T-helper 1 cell treated with Interleukin-12 subunit alpha and Interleukin-12 subunit beta and Interleukin-4 antibody, amounts not matched to agents 30 μg/mL and 1 μg/mL, for 36 hours (primary cell): ENCODE measurements around the gene KLHL11.
"Not testable (repeated sequence)": the region's sequence is repeated elsewhere in the genome, so short reads cannot be mapped to it uniquely, and the experiment has no call there.

Source experiments
- H3K27ac Mint-ChIP-seq: one replicate; pipeline ENCODE4 v1.8.0; 2021; ENCODE audit warnings: mild to moderate bottlenecking, mixed read lengths
- H3K27me3 Mint-ChIP-seq: one replicate; pipeline ENCODE4 v1.8.0; 2021; ENCODE audit warnings: low read depth, mixed read lengths
- H3K36me3 Mint-ChIP-seq: one replicate; pipeline ENCODE4 v1.8.0; 2021; ENCODE audit warnings: low read depth, mixed read lengths
- H3K4me1 Mint-ChIP-seq: one replicate; pipeline ENCODE4 v1.8.0; 2021; ENCODE audit warnings: low read depth, mixed read lengths
- H3K4me3 Mint-ChIP-seq: one replicate; pipeline ENCODE4 v1.8.0; 2021; ENCODE audit warnings: mild to moderate bottlenecking, moderate library complexity, mixed read lengths
- H3K9me3 Mint-ChIP-seq: one replicate; pipeline ENCODE4 v1.8.0; 2021; ENCODE audit warnings: mixed read lengths

KLHL11 gene

GRCh38 chr17:41835800-41836549, 29.2 kb downstream of the KLHL11 start, which contains the start of gene NT5C3B:
Gene NT5C3B, minus strand, starts transcription at chr17:41836232. Its CDS starts 39 bp downstream, at chr17:41836193.
- Mint-ChIP-seq H3K4me3 (peak within 1 kb of the TSS; percentile 81), H3K4me1 (peaks cover 11% of the 10 kb centered on the region), H3K9me3 (no peaks in the 10 kb centered on the region), H3K27me3 (peaks cover 5% of the 10 kb centered on the region), H3K36me3 (peaks cover 6% of the 10 kb centered on the region), H3K27ac (no peak within 1 kb of the TSS)

DNA sequence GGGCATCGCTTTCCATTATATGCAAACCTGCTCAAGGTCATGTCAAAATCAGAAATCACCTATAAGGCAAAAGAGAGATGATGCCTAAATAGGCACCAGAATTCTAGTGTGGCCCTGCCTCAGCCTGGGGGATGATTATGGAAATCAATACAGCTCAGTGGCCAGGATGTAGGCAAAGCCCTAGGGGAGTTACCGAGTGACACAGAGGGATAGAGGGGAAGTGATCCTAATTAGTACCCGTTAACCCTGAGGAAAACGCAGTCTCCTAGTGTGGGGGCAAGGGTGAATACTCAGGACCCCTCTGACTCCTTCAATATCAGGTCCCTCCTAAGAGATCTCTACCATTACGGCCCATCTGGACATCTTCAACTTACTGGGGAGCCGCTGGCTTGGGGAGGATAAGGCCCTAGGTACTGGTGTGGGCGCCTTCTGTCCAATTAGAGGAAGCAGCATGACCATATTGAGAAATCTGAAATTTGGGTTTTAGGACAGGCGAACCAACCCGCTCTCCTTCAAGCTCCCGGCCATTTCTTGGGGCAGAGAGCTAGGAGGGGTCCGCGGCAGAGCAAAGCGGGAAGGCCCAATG, 29.9 kb downstream of the KLHL11 start:
- Mint-ChIP-seq H3K9me3 (no peaks in the 10 kb centered on the region), H3K4me1 (peaks cover 11% of the 10 kb centered on the region), H3K27me3 (peaks cover 5% of the 10 kb centered on the region), H3K36me3 (peaks cover 6% of the 10 kb centered on the region), H3K4me3 (peak overlapping the region; percentile 81), H3K27ac (no peak overlapping the region)

DNA sequence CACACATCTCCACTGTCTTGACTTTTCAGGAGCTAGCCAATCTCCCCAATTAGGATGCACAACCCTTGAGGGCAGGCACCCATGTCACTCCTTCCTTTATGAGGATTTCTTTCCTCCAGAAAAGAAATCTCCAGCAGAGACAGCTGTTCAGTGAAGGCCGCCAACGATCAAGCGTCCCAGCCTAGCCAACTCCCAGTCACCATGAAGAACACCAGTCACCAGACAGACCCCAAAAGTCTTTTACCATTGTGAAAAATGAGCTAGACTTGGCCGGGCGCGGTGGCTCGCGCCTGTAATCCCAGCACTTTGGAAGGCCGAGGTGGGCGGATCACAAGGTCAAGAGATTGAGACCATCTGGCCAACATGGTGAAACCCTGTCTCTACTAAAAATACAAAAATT, 35.3 kb downstream of the KLHL11 start:
- H3K36me3 Mint-ChIP-seq, H3K27me3 Mint-ChIP-seq, H3K9me3 Mint-ChIP-seq, H3K4me1 Mint-ChIP-seq, H3K4me3 Mint-ChIP-seq, H3K27ac Mint-ChIP-seq: not testable (repeated sequence)

- Mint-ChIP-seq H3K27me3 (no peaks in the 10 kb centered on the region), H3K9me3 (no peaks in the 10 kb centered on the region), H3K4me3 (no peak overlapping the region), H3K36me3 (peaks cover 3% of the 10 kb centered on the region), H3K4me1 (no peaks in the 10 kb centered on the region), H3K27ac (no peak overlapping the region)
Observed at GRCh38 chr17:41825175-41825845, 39.9 kb downstream of the KLHL11 start.

DNA sequence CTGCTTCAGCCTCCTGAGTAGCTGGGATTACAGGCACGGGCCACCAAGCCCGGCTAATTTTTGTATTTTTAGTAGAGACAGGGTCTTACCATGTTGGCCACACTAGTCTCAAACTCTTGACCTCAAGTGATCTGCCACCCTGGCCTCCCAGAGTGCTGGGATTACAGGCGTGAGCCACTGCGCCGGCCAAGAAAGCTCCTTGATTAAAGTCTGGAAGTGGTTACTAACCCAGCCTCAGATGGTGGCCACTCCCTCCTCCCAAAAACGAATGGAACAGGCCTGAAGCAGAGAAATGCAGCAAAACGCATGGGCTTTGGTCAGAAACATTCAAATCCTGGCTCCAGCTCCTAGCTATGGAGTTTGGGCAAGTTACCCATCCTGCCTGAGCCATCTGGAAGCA, 41.1 kb downstream of the KLHL11 start:
- Mint-ChIP-seq H3K36me3 (peaks cover 3% of the 10 kb centered on the region), H3K27ac (no peak overlapping the region), H3K27me3 (no peaks in the 10 kb centered on the region), H3K4me3 (no peak overlapping the region), H3K4me1 (no peaks in the 10 kb centered on the region), H3K9me3 (no peaks in the 10 kb centered on the region)

DNA sequence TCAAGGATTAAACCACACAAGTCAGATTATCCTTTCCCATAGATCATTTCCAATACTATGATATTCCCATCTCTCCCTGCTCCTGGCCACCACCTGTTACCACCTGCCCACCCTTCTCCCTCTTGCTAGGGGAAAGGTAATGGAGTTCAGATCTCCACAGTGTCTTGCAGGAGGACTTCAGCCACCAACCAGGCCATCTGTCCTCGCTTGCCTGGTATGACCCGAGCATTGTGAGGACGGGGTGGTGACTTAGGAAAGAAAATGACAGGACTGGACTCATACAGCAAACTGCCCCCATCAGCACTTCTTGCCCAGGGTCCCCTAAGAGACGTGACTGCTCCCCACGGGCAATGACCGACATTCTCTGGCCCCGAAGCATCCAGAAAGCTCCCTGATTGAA, 41.6 kb downstream of the KLHL11 start:
- Mint-ChIP-seq H3K9me3 (no peaks in the 10 kb centered on the region), H3K4me3 (no peak overlapping the region), H3K27ac (no peak overlapping the region), H3K27me3 (no peaks in the 10 kb centered on the region), H3K4me1 (no peaks in the 10 kb centered on the region), H3K36me3 (peaks cover 3% of the 10 kb centered on the region)

GRCh38 chr17:41823141-41823524, 42.1 kb downstream of the KLHL11 start:
- no peaks in the 10 kb centered on the region for H3K27me3 Mint-ChIP-seq
- peaks cover 3% of the 10 kb centered on the region for H3K36me3 Mint-ChIP-seq
- no peaks in the 10 kb centered on the region for H3K9me3 Mint-ChIP-seq
- no peak overlapping the region for H3K27ac Mint-ChIP-seq
- H3K4me1 Mint-ChIP-seq, result no peaks in the 10 kb centered on the region
- no peak overlapping the region for H3K4me3 Mint-ChIP-seq

GRCh38 chr17:41822216-41823140, 42.7 kb downstream of the KLHL11 start:
- Mint-ChIP-seq H3K36me3 (no peaks in the 10 kb centered on the region), H3K4me3 (no peak overlapping the region), H3K27me3 (no peaks in the 10 kb centered on the region), H3K27ac (no peak overlapping the region), H3K9me3 (no peaks in the 10 kb centered on the region), H3K4me1 (no peaks in the 10 kb centered on the region)

DNA sequence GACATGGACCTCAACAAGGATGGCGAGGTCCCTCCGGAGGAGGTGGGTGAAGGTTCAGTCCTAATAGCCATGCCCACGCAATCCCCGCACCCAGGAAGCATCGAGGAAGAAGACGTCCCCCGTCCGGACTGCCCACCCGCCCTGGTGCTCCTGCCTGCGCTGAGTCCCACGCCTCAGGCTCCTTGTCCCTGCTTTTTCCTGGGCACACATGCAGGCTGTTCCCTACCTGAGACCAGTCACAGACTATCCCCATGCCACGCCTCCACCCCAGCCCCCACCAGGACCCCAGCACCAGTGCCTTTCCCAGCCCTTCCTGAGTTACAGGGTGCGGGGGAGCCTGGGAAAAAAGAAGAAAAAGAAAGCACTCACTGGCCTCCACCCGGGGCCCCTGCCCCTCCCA, 43.4 kb downstream of the KLHL11 start:
- Mint-ChIP-seq H3K36me3 (no peaks in the 10 kb centered on the region), H3K4me1 (no peaks in the 10 kb centered on the region), H3K27ac (no peak overlapping the region), H3K4me3 (no peak overlapping the region), H3K9me3 (no peaks in the 10 kb centered on the region), H3K27me3 (no peaks in the 10 kb centered on the region)

- H3K36me3 Mint-ChIP-seq, result no peaks in the 10 kb centered on the region
- no peaks in the 10 kb centered on the region for H3K9me3 Mint-ChIP-seq
- no peaks in the 10 kb centered on the region for H3K4me1 Mint-ChIP-seq
- peaks cover 5% of the 10 kb centered on the region for H3K27me3 Mint-ChIP-seq
- no peak overlapping the region for H3K27ac Mint-ChIP-seq
- H3K4me3 Mint-ChIP-seq, result peak overlapping the region; percentile 28
Observed at GRCh38 chr17:41818024-41818423, 47.2 kb downstream of the KLHL11 start.

GRCh38 chr17:41816637-41817320, 48.4 kb downstream of the KLHL11 start:
- no peak overlapping the region for H3K27ac Mint-ChIP-seq
- H3K4me3 Mint-ChIP-seq, result no peak overlapping the region
- H3K36me3 Mint-ChIP-seq, result no peaks in the 10 kb centered on the region
- peaks cover 4% of the 10 kb centered on the region for H3K4me1 Mint-ChIP-seq
- no peaks in the 10 kb centered on the region for H3K9me3 Mint-ChIP-seq
- H3K27me3 Mint-ChIP-seq, result peaks cover 13% of the 10 kb centered on the region

DNA sequence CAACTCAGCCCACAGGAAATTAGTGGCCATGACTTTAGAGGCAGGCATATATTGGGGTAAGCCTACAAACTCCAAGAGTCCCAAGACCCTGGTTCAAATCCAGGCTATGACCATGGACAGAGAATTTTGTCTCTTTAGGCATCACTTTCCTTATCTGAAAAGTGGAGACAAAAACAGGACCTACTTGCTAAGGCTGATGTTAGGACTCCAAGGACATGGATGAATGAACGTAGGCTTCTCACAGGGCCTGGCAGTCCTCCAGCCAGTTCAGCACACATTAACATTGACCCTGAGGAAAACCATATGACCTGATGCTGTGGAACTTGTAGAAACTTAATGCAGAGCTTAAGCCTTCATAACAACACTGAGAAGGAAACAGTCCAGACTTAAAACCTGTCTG, 51.0 kb downstream of the KLHL11 start:
- H3K4me3 Mint-ChIP-seq, result no peak overlapping the region
- H3K4me1 Mint-ChIP-seq, result peaks cover 7% of the 10 kb centered on the region
- no peak overlapping the region for H3K27ac Mint-ChIP-seq
- H3K36me3 Mint-ChIP-seq, result no peaks in the 10 kb centered on the region
- H3K9me3 Mint-ChIP-seq, result no peaks in the 10 kb centered on the region
- peaks cover 25% of the 10 kb centered on the region for H3K27me3 Mint-ChIP-seq

GRCh38 chr17:41813699-41814124, 51.5 kb downstream of the KLHL11 start:
- peaks cover 25% of the 10 kb centered on the region for H3K27me3 Mint-ChIP-seq
- peak overlapping the region; percentile 42 for H3K4me3 Mint-ChIP-seq
- peaks cover 7% of the 10 kb centered on the region for H3K4me1 Mint-ChIP-seq
- no peaks in the 10 kb centered on the region for H3K9me3 Mint-ChIP-seq
- H3K27ac Mint-ChIP-seq, result no peak overlapping the region
- no peaks in the 10 kb centered on the region for H3K36me3 Mint-ChIP-seq
